Retinal pigment epithelial cell (primary cell): Measurements from ENCODE around the gene ISCA2.

Experiments
- DNase-seq: peaks from one replicate; pipeline ENCODE4 v3.0.0-alpha.2; 2010; ENCODE audit warnings: low read depth
- H3K4me3 ChIP-seq: 2 replicates; pipeline ENCODE4 v1.5.1; 2011; ENCODE audit warnings: mild to moderate bottlenecking, low read length, control low read depth, moderate library complexity
- TF ChIP-seq, protein P1 (sequence below): conservative IDR thresholded peaks from 2 replicates; pipeline ENCODE4 v1.5.1; 2011; ENCODE audit warnings: low read depth, low read length, control low read depth, inconsistent platforms

The ISCA2 gene

GRCh38 chr14:74508844-74509428, 15.4 kb downstream of the ISCA2 start:
- no peak for DNase-seq
- TF ChIP-seq, protein P1, sequence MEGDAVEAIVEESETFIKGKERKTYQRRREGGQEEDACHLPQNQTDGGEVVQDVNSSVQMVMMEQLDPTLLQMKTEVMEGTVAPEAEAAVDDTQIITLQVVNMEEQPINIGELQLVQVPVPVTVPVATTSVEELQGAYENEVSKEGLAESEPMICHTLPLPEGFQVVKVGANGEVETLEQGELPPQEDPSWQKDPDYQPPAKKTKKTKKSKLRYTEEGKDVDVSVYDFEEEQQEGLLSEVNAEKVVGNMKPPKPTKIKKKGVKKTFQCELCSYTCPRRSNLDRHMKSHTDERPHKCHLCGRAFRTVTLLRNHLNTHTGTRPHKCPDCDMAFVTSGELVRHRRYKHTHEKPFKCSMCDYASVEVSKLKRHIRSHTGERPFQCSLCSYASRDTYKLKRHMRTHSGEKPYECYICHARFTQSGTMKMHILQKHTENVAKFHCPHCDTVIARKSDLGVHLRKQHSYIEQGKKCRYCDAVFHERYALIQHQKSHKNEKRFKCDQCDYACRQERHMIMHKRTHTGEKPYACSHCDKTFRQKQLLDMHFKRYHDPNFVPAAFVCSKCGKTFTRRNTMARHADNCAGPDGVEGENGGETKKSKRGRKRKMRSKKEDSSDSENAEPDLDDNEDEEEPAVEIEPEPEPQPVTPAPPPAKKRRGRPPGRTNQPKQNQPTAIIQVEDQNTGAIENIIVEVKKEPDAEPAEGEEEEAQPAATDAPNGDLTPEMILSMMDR = no peak
- H3K4me3 ChIP-seq = no peak overlapping the region

DNA sequence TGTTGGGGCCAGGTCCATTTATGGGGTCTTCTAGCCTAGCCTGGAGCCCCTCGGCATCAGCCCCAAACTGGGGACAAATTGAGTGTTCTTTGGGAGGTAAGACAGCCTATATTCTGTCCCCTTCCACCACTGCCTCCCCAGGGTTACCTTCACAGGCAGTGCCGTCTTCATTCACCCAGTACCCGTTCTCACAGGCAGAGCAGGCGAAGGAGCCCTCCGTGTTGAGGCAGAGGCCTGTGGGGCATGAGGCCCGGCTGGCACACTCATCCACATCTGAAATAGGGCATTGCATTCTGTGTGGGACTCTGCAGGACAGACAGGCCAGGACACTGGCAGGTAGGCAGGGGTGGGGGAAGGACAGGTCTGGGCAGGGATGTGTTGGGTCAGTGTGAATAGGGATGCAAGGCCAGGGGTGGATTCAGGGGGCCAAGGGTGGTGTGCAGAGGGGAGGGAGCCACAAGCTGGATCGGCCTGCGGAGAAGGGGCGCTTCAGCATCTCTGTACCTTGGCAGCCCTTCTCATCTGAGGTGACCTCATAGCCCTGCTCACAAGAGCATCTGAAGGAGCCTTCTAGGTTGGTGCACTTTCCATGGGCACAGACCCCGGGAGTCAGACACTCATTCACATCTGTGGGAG, 16.1 kb downstream of the ISCA2 start:
- DNase-seq = no peak
- TF ChIP-seq, protein P1 = no peak
- no peak overlapping the region for H3K4me3 ChIP-seq

GRCh38 chr14:74510223-74510931, 16.8 kb downstream of the ISCA2 start:
- TF ChIP-seq, protein P1 = no peak
- H3K4me3 ChIP-seq = no peak overlapping the region
- DNase-seq = no peak

DNA sequence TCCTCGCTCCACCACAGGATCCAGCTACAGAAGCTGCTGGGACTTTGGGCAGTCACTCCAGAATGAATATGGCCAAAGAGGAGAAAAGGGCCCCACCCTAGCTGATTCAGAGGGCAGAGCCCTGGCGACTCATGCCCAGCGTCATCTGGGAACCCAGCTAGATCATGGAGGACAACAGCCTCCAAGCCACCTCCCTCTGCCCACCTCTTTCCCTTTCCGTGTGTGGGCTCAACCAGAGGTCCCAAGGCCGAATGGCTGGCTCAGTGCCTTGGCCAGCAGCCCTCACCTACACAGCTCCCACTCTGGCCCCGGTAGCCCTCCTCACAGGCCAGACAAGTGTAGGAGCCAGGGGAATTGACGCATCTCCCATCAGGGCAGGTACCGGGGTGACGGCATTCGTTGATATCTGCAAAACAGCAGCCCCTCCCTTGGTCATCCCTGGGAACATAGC, 17.4 kb downstream of the ISCA2 start:
- no peak for DNase-seq
- no peak overlapping the region for H3K4me3 ChIP-seq
- TF ChIP-seq, protein P1 = no peak

DNA sequence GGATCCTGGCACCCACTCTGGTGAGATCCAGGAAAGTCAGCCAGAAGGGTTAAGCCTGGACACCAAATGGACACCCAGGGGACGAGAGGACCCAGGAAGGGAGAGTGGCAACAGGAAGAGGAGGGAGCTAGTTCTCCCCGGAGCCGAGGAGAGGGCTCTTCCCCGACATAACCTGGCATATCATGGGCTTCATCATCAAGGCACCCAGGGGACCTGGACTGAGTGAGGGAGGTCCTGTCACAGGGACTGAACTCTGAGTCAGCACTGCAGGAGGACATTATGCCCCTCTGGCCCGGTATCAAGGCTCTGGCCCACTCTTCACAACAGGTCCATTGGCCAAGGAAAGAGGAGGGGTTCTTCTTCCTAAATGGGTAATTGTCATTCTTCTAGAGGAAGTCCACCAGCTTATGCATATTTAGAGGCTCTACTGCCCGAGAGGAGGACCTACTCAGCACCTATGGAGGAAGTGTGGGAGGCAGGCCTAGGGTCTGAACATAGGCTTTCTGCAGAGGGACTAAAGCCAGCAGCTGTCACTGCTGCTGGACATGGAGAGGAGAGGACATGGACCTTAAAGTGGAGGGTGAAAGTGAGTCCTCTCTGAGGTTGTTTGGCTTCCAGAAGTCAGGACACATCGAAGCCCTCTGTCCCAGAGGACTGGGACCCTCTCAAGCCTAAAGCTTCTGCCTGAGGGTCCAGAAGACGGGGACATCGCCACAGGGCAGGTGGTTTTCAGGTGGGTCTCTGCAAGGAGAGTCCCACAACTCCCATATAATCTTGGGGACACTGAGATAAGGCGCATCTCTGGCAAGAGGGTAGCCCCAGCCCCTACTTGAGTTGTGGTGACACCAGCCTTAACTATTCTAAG, 18.6 kb downstream of the ISCA2 start:
- no peak for DNase-seq
- no peak overlapping the region for H3K4me3 ChIP-seq

GRCh38 chr14:74514471-74514941, 20.9 kb downstream of the ISCA2 start:
- no peak for DNase-seq
- TF ChIP-seq, protein P1 = no peak
- no peak overlapping the region for H3K4me3 ChIP-seq

More for the DNA sequence above, 18.6 kb downstream of the ISCA2 start:
- TF ChIP-seq, protein P1 = no peak
